HG03139 (cell line): ENCODE measurements around the gene HINT2.
A peak's percentile ranks its signal among the peaks of the same experiment; 100 is the strongest.

ENCODE experiments used
- ATAC-seq: cut with Tn5 transposase; IDR thresholded peaks from one replicate; pipeline ENCODE4 v1.9.1; 2021; ENCODE audit not compliant: unreplicated experiment

HINT2 gene

DNA sequence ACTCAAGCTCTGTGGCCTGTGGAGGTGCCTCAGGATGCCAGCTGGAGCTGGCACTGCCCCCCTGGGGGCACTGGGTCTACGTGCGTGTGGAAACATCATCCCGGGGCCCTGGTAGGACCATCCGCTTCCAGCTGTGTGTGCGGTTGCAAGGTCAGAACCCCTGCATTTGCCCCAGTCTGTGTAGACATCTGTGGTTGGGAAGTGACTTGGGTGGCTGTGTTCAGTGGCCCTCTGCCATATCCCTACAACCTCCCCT is 26.7 kb upstream of the HINT2 start:
- no peak for ATAC-seq

DNA sequence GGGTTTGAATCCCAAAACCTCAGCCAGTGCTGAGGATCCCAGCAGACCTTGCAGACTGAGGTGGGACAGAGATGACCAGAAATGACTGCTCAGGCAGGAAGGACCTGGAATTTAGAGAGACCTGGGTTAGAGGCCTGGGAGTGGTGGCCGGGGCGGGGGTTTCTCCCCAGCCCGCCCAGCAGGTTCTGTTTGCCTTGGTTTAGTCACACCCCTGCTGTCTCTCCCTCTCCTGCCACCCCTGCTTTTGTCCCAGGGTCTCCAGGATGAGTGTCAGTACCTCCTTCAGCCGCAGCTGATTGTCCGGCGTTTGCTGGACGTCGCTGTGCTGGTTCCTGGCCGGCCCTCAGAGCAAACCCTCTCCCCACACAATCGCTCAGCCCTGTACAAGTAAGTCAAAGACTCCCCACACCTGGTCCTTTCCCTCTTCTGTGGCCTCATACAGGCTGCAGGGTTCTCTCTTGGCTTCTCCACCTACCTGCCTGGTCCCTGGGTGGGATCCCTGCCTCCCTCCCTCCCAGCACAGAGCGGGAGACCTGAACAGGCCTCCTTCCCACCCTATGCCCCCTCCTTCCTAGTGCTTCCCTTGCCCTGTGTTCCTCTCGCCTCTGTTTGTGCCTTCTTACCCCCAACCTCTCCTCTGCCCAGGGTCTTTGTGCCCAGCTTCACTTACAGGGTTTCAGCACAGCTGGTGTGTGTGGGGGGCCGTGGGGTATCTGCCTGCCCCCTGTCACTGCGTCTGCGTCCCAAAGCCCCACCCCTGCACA is 26.2 kb upstream of the HINT2 start:
- no peak for ATAC-seq

DNA sequence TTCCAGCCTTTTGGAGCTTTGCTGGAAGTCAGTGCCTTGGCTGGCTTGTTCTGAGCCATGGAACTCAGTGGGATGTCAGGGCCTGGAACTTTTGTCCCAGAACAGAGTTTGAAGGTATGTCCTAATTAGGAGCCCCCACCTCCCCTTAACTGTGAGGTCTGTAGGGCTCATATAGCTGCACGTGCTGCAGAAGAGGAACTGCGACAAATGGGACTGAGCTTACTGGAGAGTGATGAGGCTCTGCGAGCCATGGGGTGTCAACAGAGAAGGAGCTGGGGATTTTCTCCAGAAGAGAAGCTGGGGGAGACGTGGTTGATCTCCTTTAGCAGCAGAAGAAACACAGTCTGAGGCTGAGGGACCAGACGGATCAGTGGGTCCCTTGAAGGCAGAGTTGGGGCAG is 25.1 kb upstream of the HINT2 start:
- no peak for ATAC-seq

DNA sequence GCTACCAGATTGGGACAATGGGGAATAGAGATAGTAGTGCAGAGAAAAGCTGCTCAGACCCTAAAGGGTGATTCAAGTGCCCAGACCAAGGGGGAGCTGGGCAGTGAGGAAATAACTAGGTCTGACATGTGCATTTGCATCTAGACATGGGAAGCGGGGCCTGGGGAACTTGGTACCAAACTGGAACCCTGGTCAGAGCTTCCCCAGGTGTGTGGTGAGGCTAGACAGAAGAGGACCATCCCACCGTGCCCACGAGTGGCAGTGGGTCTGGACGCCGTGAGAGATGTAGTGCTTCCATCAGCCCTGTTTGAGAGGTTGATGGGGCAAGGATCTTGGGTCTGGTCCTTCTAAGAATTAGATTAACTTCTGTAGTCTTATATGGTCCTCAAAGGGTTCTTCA is 21.8 kb upstream of the HINT2 start:
- no peak for ATAC-seq

DNA sequence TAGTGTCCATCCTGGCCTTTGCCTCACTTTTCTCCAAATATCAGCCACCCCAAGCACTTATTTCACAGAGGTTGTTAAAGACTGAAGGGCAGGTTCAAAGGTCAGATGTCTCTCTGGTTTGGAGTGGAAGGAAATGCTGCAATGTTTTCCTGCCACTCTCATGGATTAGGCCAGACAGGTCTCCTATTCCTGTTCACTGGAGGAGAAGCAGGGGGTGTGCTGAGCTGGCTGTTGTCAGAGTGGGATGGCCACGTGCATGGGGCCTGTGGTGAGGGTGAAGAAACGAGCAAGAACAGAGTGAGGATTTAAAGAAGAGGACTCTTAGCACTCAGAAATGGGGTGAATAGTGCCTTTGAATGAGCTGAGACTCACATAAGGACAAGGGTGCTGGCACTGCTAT is 20.9 kb upstream of the HINT2 start:
- no peak for ATAC-seq

DNA sequence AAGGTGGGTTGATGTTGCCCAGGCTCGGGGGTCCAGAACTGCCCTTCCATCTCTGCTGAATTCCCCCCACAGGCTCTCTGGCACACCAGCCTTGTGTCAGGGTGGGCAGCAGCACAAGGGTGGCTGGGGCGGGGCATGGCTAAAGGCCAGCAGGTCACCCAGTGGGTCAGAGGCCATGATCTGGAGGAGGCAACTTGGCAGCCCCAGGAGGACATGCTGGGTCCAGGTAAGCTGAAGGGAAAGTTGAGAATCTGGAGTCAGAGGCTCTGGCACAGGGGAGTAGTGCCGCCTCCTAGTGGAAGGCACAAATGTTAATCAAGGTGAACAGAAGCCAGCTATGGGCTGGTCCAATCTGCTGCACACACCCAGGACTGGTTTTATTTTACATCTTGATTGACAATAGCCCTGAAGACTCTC is 20.4 kb upstream of the HINT2 start:
- no peak for ATAC-seq

DNA sequence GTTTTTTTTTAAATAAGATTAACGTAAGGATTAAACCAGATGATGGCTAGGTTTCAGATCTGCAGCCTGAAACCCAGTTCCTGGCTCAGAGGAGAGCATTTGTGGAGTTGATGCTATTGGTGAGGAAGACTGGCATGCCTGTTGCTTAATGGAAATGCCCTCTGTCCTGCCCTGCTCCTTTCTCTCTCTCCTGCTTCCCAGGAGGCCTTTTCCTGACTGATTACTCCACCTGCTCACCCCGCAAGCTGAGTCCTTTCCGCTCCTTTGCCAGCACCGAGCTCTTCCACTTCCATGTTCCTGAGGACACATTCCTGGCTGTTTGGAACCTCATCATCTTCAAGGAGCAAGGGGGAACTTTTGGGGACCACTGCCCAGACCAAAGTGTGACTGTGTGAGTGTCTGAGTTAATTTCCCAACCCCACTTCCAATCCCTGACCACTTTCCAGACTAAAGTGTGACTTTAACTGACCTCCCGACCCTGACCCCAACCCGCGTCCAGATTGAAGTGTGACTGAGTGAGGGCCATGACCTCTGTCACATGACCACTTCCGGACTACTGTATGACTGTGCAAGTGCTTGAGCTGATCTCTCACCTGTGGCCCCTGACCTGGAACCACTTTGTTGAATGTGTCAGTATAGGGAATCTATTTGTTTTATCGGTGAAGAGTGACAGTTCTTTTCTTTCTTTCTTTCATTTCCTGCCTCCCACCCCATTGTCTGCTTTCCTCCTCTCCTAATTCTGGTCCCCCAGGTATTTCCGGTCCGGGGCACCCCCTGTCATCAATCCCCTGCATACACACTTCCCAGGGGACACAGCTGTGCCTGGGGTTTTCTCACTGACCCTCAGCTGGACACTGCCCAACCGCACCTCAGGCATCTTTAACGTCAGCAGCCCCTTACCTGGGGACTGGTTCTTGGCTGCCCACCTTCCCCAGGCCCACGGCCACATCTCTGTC is 19.7 kb upstream of the HINT2 start:
- ATAC-seq: no peak

DNA sequence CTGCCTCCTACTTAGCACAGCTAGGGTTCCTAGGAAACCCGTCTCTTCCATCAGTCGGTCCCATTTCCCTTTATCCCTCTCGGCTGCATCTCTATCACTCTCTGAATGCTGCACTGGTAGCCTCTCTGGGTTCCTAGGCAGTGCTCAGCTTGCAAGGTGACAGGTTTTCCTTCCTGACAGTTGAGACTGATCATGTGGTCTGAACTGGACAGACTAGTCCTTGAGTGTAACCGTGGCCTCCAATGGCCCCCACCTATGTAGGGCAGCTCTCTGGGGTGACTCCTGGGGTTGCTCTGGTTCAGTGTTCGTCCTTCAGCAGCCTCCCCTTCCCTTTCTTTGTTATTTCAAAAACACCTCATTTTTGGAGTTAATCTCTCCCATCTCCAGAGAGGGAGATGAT is 18.0 kb upstream of the HINT2 start:
- no peak for ATAC-seq

DNA sequence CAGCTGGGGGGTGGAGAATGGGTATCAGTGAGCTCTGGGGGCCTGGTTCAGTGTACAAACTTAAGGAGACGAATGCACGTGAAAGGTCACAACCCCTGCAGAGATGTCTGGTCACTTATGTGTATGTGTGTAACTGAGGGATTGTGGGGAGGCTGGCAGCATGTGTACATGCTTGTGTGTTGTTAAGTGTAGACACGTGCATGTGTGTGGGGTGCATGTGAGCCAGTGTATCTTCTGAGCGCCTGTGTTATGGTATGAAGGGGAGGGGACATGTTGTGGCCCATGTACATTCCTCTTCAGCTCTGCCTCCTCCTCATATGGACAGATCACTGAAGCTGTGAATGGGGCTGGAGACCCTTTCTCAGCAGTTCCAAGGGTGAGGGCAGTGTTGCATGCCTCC is 16.2 kb upstream of the HINT2 start:
- ATAC-seq: no peak

DNA sequence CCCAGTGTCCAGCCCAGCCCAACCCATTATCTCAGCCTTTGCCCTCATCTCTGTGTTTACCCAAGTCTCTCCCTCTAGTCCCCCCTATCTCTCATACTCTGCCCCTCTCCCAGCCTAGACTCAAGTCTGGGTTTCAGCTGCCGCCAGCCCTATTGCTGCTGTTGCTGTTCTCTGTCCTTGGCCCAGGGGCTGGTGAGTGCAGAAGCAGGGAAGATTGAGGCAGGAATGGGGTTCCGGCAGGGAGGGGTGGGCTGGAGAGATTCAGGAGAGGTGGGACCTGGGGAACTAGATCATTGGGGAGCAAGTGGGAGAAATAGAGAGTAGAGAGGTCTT is 14.9 kb upstream of the HINT2 start:
- ATAC-seq: no peak

DNA sequence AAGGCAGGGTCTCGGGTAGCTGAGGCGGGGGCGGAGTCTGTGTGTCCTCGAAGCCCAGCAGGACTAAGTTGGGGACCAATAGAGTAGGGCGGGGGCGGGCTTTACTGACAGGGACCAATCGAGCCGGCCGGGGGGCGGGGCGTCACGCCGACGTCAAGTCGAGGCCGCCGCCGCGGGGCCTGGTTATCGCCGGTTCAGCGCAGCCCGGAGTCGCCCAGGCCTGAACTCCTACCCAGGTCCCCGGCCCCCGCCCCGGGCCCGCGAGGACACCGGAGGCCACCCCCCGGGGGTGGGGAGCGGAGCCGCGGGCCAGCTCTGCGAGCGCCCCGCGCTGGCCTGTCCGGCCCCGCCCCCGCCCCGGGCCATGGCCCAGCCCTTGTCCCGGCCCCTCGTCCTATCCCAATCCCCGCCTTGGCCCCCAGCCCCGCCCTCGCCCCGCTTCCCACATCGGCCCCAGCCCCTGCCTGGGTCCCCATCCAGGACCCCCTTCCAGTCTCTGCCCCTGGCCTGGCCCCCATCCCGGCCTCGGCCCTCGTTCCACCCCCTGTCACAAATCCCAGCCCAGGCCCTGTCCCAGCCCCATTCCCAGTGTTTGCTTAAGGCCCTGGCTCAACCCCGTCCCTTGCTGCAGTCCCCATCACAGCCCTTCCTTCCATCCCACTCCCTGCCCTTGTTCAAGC is 14.4 kb upstream of the HINT2 start, which contains the start of gene TMEM8B:
Gene TMEM8B (plus strand): TSS at position 145 of the 680 bp plus-strand sequence. CDS start 220 bp downstream, at position 365.
- ATAC-seq: peak; percentile 66

DNA sequence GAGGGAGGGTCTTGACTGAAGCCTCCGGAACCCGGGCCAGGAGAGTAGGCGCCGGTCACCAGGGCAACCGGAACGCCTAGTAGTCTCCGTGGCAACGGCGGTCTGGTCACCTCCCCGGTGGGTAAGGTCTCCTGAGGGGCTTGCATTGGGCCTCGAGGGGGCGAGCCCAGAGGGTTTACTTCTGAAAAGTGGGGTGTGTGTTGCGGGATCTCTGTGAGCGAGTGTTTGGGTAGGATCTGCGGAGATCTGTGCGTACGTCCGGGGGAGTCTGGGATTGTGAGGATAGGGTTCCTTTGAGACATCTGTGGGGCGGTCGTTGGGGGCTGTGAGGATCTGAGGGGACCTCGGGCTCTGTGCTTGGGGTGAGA is 13.9 kb upstream of the HINT2 start, which contains the start of gene FAM221B:
Gene FAM221B (minus strand): TSS at position 17 of the 368 bp plus-strand sequence. CDS start 2,571 bp downstream, outside the sequence.
- ATAC-seq: no peak

DNA sequence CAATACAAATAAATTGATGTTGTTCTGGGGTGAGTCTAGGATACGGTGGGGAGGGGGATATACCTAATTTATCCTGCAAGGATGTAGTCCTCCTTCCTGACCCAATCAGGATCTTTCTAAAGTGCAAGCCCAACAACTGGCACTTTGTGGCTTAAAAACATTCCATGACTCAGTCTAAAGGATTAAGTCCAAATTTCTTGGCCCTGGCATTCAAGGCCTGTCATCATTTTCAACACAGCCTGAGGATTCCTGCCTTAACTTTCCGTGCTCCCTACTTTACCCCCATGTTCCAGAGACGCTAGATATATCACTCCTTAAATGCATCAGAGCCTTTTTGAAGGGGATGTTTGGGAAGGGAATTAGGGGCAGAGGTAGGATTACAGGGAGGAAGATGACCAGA is 12.6 kb upstream of the HINT2 start:
- ATAC-seq: no peak

DNA sequence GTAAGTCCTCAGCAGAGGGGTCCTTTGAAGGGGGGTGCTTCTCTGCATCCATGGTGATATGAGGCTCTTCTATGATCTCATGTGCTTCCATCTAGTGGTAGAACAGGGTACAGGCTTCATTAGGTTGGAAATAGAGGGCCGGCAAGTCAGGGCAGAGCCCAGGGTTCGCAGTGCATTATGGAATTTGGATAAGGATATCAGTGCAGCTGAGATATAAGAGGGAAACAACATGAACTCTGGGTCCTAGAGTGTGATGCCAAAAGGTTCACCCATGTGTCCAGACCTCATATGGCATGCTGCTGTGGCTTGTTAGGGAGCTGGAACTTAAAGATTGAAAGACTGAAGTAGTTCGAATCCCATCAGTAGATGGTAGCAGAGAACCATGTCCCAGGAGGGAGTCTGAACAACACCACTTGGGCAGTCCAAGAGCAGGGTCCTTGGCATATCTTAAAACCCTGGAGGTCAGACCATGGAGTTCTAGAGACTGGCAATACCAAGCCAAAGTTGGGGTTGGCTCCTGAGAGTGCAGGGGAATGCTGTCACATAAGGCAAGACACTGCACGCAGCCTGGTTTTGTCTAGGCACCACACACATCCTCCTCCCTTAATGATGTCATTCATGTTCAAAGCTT is 11.3 kb upstream of the HINT2 start:
- ATAC-seq: no peak

DNA sequence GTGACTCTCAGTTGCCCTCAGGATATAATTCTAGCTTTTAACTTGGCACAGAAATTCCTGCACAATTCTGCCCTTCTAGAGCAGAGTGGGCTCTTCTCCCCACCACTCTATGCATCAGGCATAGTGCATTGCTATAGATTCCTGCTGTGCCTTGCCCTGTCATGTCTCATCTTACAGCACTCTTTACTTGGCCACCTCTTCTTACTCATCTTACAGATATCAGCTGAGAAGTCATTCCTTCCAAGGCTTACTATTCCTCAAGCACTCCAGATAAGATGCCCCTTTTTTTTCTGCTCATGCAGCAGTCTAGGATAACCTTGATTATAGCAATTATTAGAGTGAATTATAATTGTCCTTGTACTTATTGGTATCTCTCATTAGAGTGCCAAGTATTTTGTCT is 8.1 kb upstream of the HINT2 start:
- no peak for ATAC-seq

DNA sequence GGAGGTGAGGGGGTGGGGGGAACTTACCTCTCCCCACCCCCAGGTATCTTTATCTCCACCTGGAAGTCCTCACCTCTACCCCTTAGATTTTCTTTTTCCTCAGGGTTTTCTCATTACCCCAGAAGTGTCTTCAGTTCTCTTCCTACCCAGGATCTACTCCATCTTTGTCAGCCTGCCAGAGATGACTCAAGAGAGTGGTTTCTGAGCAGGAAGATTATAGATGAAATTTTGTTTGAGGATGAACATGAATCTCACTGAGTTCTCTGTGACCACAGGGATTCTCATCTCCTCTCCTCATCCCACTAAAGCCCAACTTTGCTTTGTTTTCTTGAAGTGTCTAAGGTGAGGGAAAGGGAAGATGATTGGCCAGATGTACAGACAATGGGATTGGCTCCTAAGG is 5.2 kb upstream of the HINT2 start:
- no peak for ATAC-seq

DNA sequence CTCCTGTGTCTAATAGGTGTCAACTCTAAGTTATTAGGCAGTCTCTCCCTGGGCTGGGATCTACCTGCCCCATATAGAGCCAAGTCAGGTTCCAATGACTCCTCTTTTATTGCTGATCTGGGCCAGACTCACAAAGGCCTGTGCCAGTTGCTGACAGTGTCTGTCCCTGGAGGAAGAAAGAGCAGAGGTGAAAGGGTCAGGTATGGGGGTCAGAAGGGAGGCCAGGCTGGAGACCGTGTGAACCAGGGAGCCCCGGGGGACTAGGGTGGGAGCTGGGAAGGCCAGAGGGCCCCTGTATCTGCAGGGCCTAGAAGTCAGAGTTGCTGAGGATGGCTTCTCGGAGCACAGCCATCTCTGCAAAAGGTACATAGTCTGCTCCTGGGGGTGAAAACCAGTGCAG is 3.5 kb upstream of the HINT2 start:
- ATAC-seq: no peak

DNA sequence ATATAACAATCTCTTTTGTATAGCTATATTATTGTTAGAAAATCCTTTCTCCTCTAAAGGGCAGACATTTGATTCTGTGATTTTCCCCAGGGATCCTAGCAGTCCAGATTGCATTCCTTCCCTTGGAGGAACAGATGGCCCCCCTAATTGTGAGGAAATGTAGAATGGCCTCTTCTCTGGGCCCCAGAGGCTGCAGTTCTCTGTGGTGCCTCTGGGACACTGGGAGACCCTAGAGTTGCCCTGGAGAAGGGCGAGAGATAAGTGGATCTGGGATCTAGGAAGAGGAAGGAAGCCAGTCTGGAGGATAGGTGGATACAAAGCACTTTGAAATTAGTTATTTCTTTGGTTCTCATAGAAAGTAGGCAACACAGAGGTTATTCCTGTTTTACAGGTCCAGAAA is 1.9 kb upstream of the HINT2 start:
- no peak for ATAC-seq

DNA sequence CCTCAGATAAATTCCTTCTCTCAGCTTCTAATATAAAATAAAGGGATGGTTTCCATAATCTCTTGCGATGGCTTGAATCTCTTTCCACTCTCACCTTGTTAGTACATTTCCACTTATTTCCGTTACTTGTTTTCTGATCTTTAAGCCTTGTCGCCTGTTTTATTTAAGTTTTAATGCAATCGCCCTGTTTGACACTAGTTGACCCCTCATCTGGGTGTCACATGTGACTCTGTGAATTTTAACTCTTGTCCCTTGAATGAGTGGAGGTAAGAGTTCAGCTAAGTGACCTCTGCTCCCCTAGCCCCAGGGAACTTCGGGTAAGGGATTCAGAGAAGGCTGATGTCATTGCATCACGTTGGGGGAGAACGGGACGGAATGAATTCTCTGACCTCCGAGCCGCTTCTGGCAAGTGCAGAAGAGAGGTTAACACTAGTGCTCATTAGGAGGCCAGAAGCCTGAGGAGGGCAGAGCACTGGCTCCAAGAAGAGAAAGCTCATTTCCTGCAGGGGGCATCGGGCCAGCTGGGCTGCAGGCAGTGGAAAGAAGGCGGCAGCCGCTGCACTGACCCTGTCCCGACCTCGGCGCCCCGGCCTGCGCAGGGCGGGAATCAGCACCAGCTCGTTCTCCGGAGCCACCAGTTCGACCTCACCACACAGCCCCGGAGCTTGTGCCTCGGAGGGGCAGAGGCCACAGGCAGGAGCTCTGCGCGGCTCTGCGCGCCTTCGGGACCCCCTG is 569 bp downstream of the HINT2 start:
- ATAC-seq: peak; percentile 16

DNA sequence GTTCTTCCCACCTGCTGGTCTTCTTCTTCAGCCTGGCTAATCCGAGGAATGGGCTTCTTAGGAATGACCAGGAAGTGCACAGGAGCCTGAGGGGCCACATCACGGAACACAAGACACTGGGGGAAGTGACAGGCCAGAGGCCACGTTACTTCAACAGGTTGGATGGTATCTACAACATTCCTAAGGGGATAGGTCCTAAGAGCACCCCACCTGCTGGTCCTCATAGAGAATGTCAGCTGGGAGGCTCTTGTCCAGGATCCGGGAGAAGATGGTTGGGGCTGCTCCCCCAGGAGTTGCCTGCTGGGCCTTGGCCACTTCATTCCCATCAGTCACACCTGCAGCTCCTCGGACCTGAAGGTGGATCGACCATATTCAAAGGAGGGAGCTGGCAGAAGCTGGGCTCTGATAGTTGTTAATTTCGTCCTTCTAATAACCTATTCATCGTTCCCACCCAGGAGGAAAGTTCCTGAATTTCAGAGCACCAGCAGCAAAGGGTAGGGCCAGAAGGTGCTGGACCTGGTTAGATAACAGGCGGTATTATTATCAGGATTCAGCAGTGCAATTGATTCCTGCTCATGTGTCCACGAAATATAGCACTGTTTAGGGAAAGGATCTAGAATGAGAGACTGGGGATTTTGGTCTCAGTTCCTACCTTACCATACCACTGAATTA is 1.3 kb downstream of the HINT2 start:
- no peak for ATAC-seq
